Trophoblast cell (in vitro differentiated cells and primary cell): Measurements from ENCODE around the gene CHST15.

ENCODE experiments used
- DNase-seq, 2 donors: peaks; one replicate each; pipeline ENCODE4 v3.0.0-alpha.2; 2016
- H2AFZ ChIP-seq: 2 replicates; pipeline ENCODE4 v1.6.1; 2013; ENCODE audit warnings: low read length, moderate library complexity, mild to moderate bottlenecking; ENCODE audit not compliant: insufficient read depth, poor library complexity
- H2AK5ac ChIP-seq: 2 replicates; pipeline ENCODE4 v1.6.1; 2013; ENCODE audit warnings: mild to moderate bottlenecking, low read length
- H2BK120ac ChIP-seq: 2 replicates; pipeline ENCODE4 v1.6.1; 2013; ENCODE audit warnings: low read length, mild to moderate bottlenecking, moderate library complexity; ENCODE audit not compliant: insufficient read depth, poor library complexity
- H2BK12ac ChIP-seq: 2 replicates; pipeline ENCODE4 v1.6.1; 2013; ENCODE audit warnings: mild to moderate bottlenecking, low read length, moderate library complexity
- H2BK5ac ChIP-seq: 2 replicates; pipeline ENCODE4 v1.6.1; 2013; ENCODE audit warnings: low read length, low read depth, moderate library complexity, mild to moderate bottlenecking; ENCODE audit not compliant: poor library complexity
- H3K14ac ChIP-seq: 2 replicates; pipeline ENCODE4 v1.6.1; 2013; ENCODE audit warnings: mild to moderate bottlenecking, low read length
- H3K18ac ChIP-seq: 2 replicates; pipeline ENCODE4 v1.6.1; 2013; ENCODE audit warnings: mild to moderate bottlenecking, low read length
- H3K23ac ChIP-seq: 2 replicates; pipeline ENCODE4 v1.6.1; 2013; ENCODE audit warnings: low read length
- H3K27ac ChIP-seq: 2 replicates; pipeline ENCODE4 v1.5.1; 2013; ENCODE audit warnings: low read depth, mild to moderate bottlenecking, inconsistent platforms, low read length, moderate library complexity
- H3K27me3 ChIP-seq: 2 replicates; pipeline ENCODE4 v1.6.1; 2013; ENCODE audit warnings: inconsistent platforms, mild to moderate bottlenecking, low read length, moderate library complexity; ENCODE audit not compliant: insufficient read depth
- H3K36me3 ChIP-seq, 2 experiments: 1 replicate in 1 of 2; 2 replicates in 1 of 2; pipeline ENCODE4 v1.6.1; 2013; ENCODE audit warnings: low read length in 2 of 2, mild to moderate bottlenecking in 2 of 2, moderate library complexity in 1 of 2; ENCODE audit not compliant: insufficient read depth in 2 of 2, control insufficient read depth in 1 of 2
- H3K4ac ChIP-seq: 2 replicates; pipeline ENCODE4 v1.6.1; 2013; ENCODE audit warnings: low read depth, mild to moderate bottlenecking, low read length, moderate library complexity
- H3K4me1 ChIP-seq, 2 experiments: 1 replicate in 1 of 2; 2 replicates in 1 of 2; pipeline ENCODE4 v1.6.1; 2013; ENCODE audit warnings: low read length in 2 of 2, mild to moderate bottlenecking in 2 of 2, moderate library complexity in 1 of 2; ENCODE audit not compliant: insufficient read depth in 2 of 2, control insufficient read depth in 1 of 2
- H3K4me2 ChIP-seq: 2 replicates; pipeline ENCODE4 v1.6.1; 2013; ENCODE audit warnings: inconsistent platforms, mild to moderate bottlenecking, low read length, moderate library complexity
- H3K4me3 ChIP-seq: 2 replicates; pipeline ENCODE4 v1.5.1; 2013; ENCODE audit warnings: mild to moderate bottlenecking, low read depth, low read length, inconsistent platforms
- H3K79me1 ChIP-seq: one replicate; pipeline ENCODE4 v1.6.1; 2013; ENCODE audit warnings: low read length
- H3K79me2 ChIP-seq: 2 replicates; pipeline ENCODE4 v1.6.1; 2013; ENCODE audit warnings: low read length, mild to moderate bottlenecking; ENCODE audit not compliant: control insufficient read depth, insufficient read depth, poor library complexity
- H3K9ac ChIP-seq: 2 replicates; pipeline ENCODE4 v1.6.1; 2013; ENCODE audit warnings: mild to moderate bottlenecking, low read length
- H3K9me3 ChIP-seq: 2 replicates; pipeline ENCODE4 v1.6.1; 2013; ENCODE audit warnings: low read depth, mild to moderate bottlenecking, control low read depth, inconsistent platforms, low read length; ENCODE audit not compliant: insufficient read depth
- H4K12ac ChIP-seq: 2 replicates; pipeline ENCODE4 v1.6.1; 2013; ENCODE audit warnings: low read depth, mild to moderate bottlenecking, low read length, moderate library complexity
- H4K8ac ChIP-seq: 2 replicates; pipeline ENCODE4 v1.6.1; 2013; ENCODE audit warnings: low read depth, mild to moderate bottlenecking, low read length, moderate library complexity
- H4K91ac ChIP-seq: one replicate; pipeline ENCODE4 v1.6.1; 2013; ENCODE audit warnings: low read depth, mild to moderate bottlenecking, low read length, moderate library complexity
- WGBS: extraction: QIAGEN DNeasy Blood & Tissue Kit; methylation state at CpG from one replicate; pipeline ENCODE4 v1.1.7; 2013; ENCODE audit warnings: missing lambda C conversion rate; ENCODE audit not compliant: insufficient read length, insufficient coverage; ENCODE audit errors: extremely low coverage; 5-methylcytosine and 5-hydroxymethylcytosine counted together

Gene CHST15

GRCh38 chr10:124063750-124064603 is 29.4 kb downstream of the CHST15 start:
- H3K36me3 ChIP-seq = no peaks in the 10 kb centered on the region
- H3K4me3 ChIP-seq = no peak overlapping the region
- no peak overlapping the region for H3K27ac ChIP-seq
- H3K23ac ChIP-seq = no peak overlapping the region
- H3K4me2 ChIP-seq = no peak overlapping the region
- no peak overlapping the region for H2BK5ac ChIP-seq
- peaks cover 7% of the 10 kb centered on the region in 2 experiments for H3K4me1 ChIP-seq
- H3K18ac ChIP-seq = no peak overlapping the region
- no peaks in the 10 kb centered on the region for H3K79me1 ChIP-seq
- H4K8ac ChIP-seq = no peak overlapping the region
- H3K9ac ChIP-seq = no peak overlapping the region
- no peak overlapping the region for H2BK12ac ChIP-seq
- no peak overlapping the region for H2BK120ac ChIP-seq
- WGBS = no CpG with 5 or more reads among the region's 18 CpGs
- H3K4ac ChIP-seq = no peak overlapping the region
- H2AK5ac ChIP-seq = no peak overlapping the region
- no peak overlapping the region for H4K91ac ChIP-seq
- no peaks in the 10 kb centered on the region for H3K27me3 ChIP-seq
- H2AFZ ChIP-seq = no peak overlapping the region
- H3K9me3 ChIP-seq = no peaks in the 10 kb centered on the region
- DNase-seq = peak in 1 of 2 donors; percentile 23
- H4K12ac ChIP-seq = no peak overlapping the region
- H3K79me2 ChIP-seq = no peaks in the 10 kb centered on the region
- H3K14ac ChIP-seq = no peak overlapping the region

GRCh38 chr10:124062390-124062789 is 31.0 kb downstream of the CHST15 start:
- no peaks in the 10 kb centered on the region for H3K79me2 ChIP-seq
- no peak overlapping the region for H3K14ac ChIP-seq
- no peak overlapping the region for H3K9ac ChIP-seq
- H4K8ac ChIP-seq = no peak overlapping the region
- no peak overlapping the region for H3K23ac ChIP-seq
- no peak overlapping the region for H2BK5ac ChIP-seq
- H3K4me1 ChIP-seq = peaks cover 7% of the 10 kb centered on the region in 2 experiments
- no peak overlapping the region for H3K27ac ChIP-seq
- no peaks in the 10 kb centered on the region for H3K79me1 ChIP-seq
- no peak overlapping the region for H2AK5ac ChIP-seq
- H3K9me3 ChIP-seq = no peaks in the 10 kb centered on the region
- H2BK12ac ChIP-seq = no peak overlapping the region
- no peaks in the 10 kb centered on the region for H3K27me3 ChIP-seq
- WGBS = no CpG with 5 or more reads among the region's 15 CpGs
- H3K18ac ChIP-seq = no peak overlapping the region
- no peak overlapping the region for H4K91ac ChIP-seq
- no peak overlapping the region for H2AFZ ChIP-seq
- H4K12ac ChIP-seq = no peak overlapping the region
- no peak overlapping the region for H3K4me3 ChIP-seq
- no peak for DNase-seq
- no peak overlapping the region for H3K4ac ChIP-seq
- H3K36me3 ChIP-seq = no peaks in the 10 kb centered on the region
- no peak overlapping the region for H3K4me2 ChIP-seq
- H2BK120ac ChIP-seq = no peak overlapping the region

GRCh38 chr10:124061030-124061429 is 32.4 kb downstream of the CHST15 start:
- Histone ChIP-seq H3K36me3 (no peaks in the 10 kb centered on the region), H3K18ac (no peak overlapping the region), H3K4me3 (no peak overlapping the region), H4K12ac (no peak overlapping the region), H4K91ac (no peak overlapping the region), H3K4ac (no peak overlapping the region), H3K9me3 (no peaks in the 10 kb centered on the region), H3K23ac (no peak overlapping the region), H2BK5ac (no peak overlapping the region), H3K79me1 (no peaks in the 10 kb centered on the region), H2BK120ac (no peak overlapping the region), H3K27ac (no peak overlapping the region), H3K4me1 (peaks cover 2 to 3% of the 10 kb centered on the region in 2 experiments), H2AFZ (no peak overlapping the region), H4K8ac (no peak overlapping the region), H3K4me2 (no peak overlapping the region), H2AK5ac (no peak overlapping the region), H2BK12ac (no peak overlapping the region), H3K9ac (no peak overlapping the region), H3K79me2 (no peaks in the 10 kb centered on the region), H3K14ac (no peak overlapping the region), H3K27me3 (no peaks in the 10 kb centered on the region)
- no CpG with 5 or more reads among the region's 10 CpGs for WGBS
- DNase-seq = no peak

- H3K27me3 ChIP-seq = no peaks in the 10 kb centered on the region
- no peak overlapping the region for H3K4me3 ChIP-seq
- H3K79me1 ChIP-seq = no peaks in the 10 kb centered on the region
- no peak overlapping the region for H4K12ac ChIP-seq
- H3K23ac ChIP-seq = no peak overlapping the region
- H4K8ac ChIP-seq = no peak overlapping the region
- H2BK5ac ChIP-seq = no peak overlapping the region
- H3K36me3 ChIP-seq = no peaks in the 10 kb centered on the region
- H3K18ac ChIP-seq = no peak overlapping the region
- H2AFZ ChIP-seq = no peak overlapping the region
- no peak for DNase-seq
- no CpG with 5 or more reads among the region's 6 CpGs for WGBS
- no peak overlapping the region for H2BK120ac ChIP-seq
- H3K4me2 ChIP-seq = no peak overlapping the region
- H3K4ac ChIP-seq = no peak overlapping the region
- H3K9ac ChIP-seq = no peak overlapping the region
- H3K14ac ChIP-seq = no peak overlapping the region
- no peaks in the 10 kb centered on the region for H3K79me2 ChIP-seq
- no peak overlapping the region for H2BK12ac ChIP-seq
- H3K4me1 ChIP-seq = peaks cover 0 to under 1% of the 10 kb centered on the region in 2 experiments
- no peak overlapping the region for H2AK5ac ChIP-seq
- H3K27ac ChIP-seq = no peak overlapping the region
- H4K91ac ChIP-seq = no peak overlapping the region
- peaks cover 1% of the 10 kb centered on the region for H3K9me3 ChIP-seq
Measured at GRCh38 chr10:124060148-124060720, 33.2 kb downstream of the CHST15 start.
